ENCODE data around the gene VPS52. TPM values are rescaled to one million over a fixed set of nuclear protein-coding genes. Genes with fewer than 3 reads are reported as not detected.

The VPS52 gene
- 27.5 and 44.3 TPM in 2 replicates for total RNA-seq

GRCh38 chr6:33271468-33272274, at the start of gene VPS52, which contains the start of gene RPS18:
TSS of gene VPS52 (minus strand) at chr6:33271876. CDS start at chr6:33271675, 201 bp downstream.
TSS of gene RPS18 (plus strand) at chr6:33272075. CDS start at chr6:33272120, 45 bp downstream.

GRCh38 chr6:33317669-33318425, 46.2 kb upstream of the VPS52 start, which contains the start of gene ZBTB22:
TSS of gene ZBTB22 (minus strand) at chr6:33317744. CDS start at chr6:33316916, 828 bp downstream.

GRCh38 chr6:33313709-33314514, 42.2 kb upstream of the VPS52 start, which contains the start of gene TAPBP:
TSS of gene TAPBP (minus strand) at chr6:33314078. CDS start at chr6:33314041, 37 bp downstream.

GRCh38 chr6:33298773-33299236, 27.1 kb upstream of the VPS52 start, which contains the start of gene RGL2:
TSS of gene RGL2 (minus strand) at chr6:33298942. CDS start at chr6:33298610, 332 bp downstream.

GRCh38 chr6:33288921-33289783, 17.5 kb upstream of the VPS52 start, which contains the start of the genes PFDN6 and WDR46:
TSS of gene PFDN6 (plus strand) at chr6:33289601. CDS start at chr6:33289857, 256 bp downstream.
TSS of gene WDR46 (minus strand) at chr6:33289239. CDS start at chr6:33289170, 69 bp downstream.

GRCh38 chr6:33276864-33277662, 5.4 kb upstream of the VPS52 start, which contains the start of gene B3GALT4:
TSS of gene B3GALT4 (plus strand) at chr6:33277123. CDS start at chr6:33277420, 297 bp downstream.

GRCh38 chr6:33208091-33208967, 63.3 kb downstream of the VPS52 start, which contains the start of gene RING1:
TSS of gene RING1 (plus strand) at chr6:33208500. CDS start at chr6:33208823, 323 bp downstream.

GRCh38 chr6:33204415-33205190, 67.1 kb downstream of the VPS52 start, which contains the start of gene HSD17B8:
TSS of gene HSD17B8 (plus strand) at chr6:33204655. CDS start at chr6:33204669, 14 bp downstream.

Other genes starting within 250 kb of the VPS52 start
- 10.8 and 12.3 TPM in 2 replicates for gene HLA-DPA1, start 198.2 kb downstream of the VPS52 start, total RNA-seq
- gene HLA-DPB1, start 195.9 kb downstream of the VPS52 start, total RNA-seq: 18.9 and 33.0 TPM in 2 replicates
- gene COL11A2, start 79.4 kb downstream of the VPS52 start, total RNA-seq: 0.16 and 0.38 TPM in 2 replicates
- gene RXRB, start 71.2 kb downstream of the VPS52 start, total RNA-seq: 15.4 and 26.1 TPM in 2 replicates
- gene SLC39A7, start 71.0 kb downstream of the VPS52 start, total RNA-seq: 72.4 and 109 TPM in 2 replicates
- gene HSD17B8, start 67.2 kb downstream of the VPS52 start, total RNA-seq: 8.1 and 11.0 TPM in 2 replicates
- gene RING1, start 63.4 kb downstream of the VPS52 start, total RNA-seq: 21.0 and 31.4 TPM in 2 replicates
- 3,373 and 4,771 TPM in 2 replicates for gene RPS18, start 199 bp upstream of the VPS52 start, total RNA-seq
- 4.8 and 10.0 TPM in 2 replicates for gene B3GALT4, start 5.2 kb upstream of the VPS52 start, total RNA-seq
- gene WDR46, start 17.4 kb upstream of the VPS52 start, total RNA-seq: 59.7 and 74.5 TPM in 2 replicates
- gene PFDN6, start 17.7 kb upstream of the VPS52 start, total RNA-seq: 34.9 and 35.5 TPM in 2 replicates
- 39.8 and 52.5 TPM in 2 replicates for gene RGL2, start 27.1 kb upstream of the VPS52 start, total RNA-seq
- gene TAPBP, start 42.2 kb upstream of the VPS52 start, total RNA-seq: 67.3 and 138 TPM in 2 replicates
- gene ZBTB22, start 45.9 kb upstream of the VPS52 start, total RNA-seq: 13.4 and 21.8 TPM in 2 replicates
- gene DAXX, start 51.1 kb upstream of the VPS52 start, total RNA-seq: 43.7 and 69.9 TPM in 2 replicates
- 14.0 and 25.6 TPM in 2 replicates for gene KIFC1, start 119.9 kb upstream of the VPS52 start, total RNA-seq
- 9.4 and 16.7 TPM in 2 replicates for gene PHF1, start 139.1 kb upstream of the VPS52 start, total RNA-seq
- gene CUTA, start 146.2 kb upstream of the VPS52 start, total RNA-seq: 52.1 and 53.3 TPM in 2 replicates
- 1.5 and 2.6 TPM in 2 replicates for gene SYNGAP1, start 148.2 kb upstream of the VPS52 start, total RNA-seq
- 5.7 and 8.3 TPM in 2 replicates for gene ZBTB9, start 182.7 kb upstream of the VPS52 start, total RNA-seq

Measured in bladder microvascular endothelial cell (primary cell).